Loucy (cell line): ENCODE data around the gene FAM219B.
"Not testable (repeated sequence)": the region's sequence is repeated elsewhere in the genome, so short reads cannot be mapped to it uniquely, and the experiment has no call there.

Source experiments
- H2AFZ ChIP-seq: fragments of 200-600 bp; sonication (generic); 2 replicates; pipeline ENCODE4 v1.6.0; 2016; ENCODE audit warnings: antibody characterized with exemption, mild to moderate bottlenecking, low read length, moderate library complexity
- H3F3A ChIP-seq: fragments of 200-600 bp; 2 replicates; pipeline ENCODE4 v1.6.0; 2016; ENCODE audit warnings: antibody characterized with exemption, low read depth, mild to moderate bottlenecking
- H3K27me3 ChIP-seq: fragments of 200-600 bp; sonication (generic); 2 replicates; pipeline ENCODE4 v1.6.1; 2014; ENCODE audit warnings: low read length, mild to moderate bottlenecking; ENCODE audit not compliant: insufficient read depth, poor library complexity, severe bottlenecking
- H3K36me3 ChIP-seq: fragments of 200-600 bp; sonication (generic); 2 replicates; pipeline ENCODE4 v1.6.1; 2016; ENCODE audit warnings: low read length; ENCODE audit not compliant: insufficient read depth
- H3K4me1 ChIP-seq: fragments of 200-600 bp; sonication (generic); 2 replicates; pipeline ENCODE4 v1.5.1; 2014; ENCODE audit warnings: low read length, mild to moderate bottlenecking; ENCODE audit not compliant: insufficient read depth, poor library complexity, severe bottlenecking
- H3K4me2 ChIP-seq: fragments of 200-600 bp; sonication (generic); 2 replicates; pipeline ENCODE4 v1.6.0; 2014; ENCODE audit warnings: antibody characterized with exemption, low read length, low read depth, mild to moderate bottlenecking; ENCODE audit not compliant: poor library complexity, severe bottlenecking
- H3K4me3 ChIP-seq: fragments of 200-600 bp; sonication (generic); 2 replicates; pipeline ENCODE4 v1.5.1; 2014; ENCODE audit warnings: low read length, mild to moderate bottlenecking, mixed read lengths; ENCODE audit not compliant: poor library complexity, severe bottlenecking
- H3K79me2 ChIP-seq: fragments of 200-600 bp; sonication (generic); 2 replicates; pipeline ENCODE4 v1.6.1; 2014; ENCODE audit warnings: low read length; ENCODE audit not compliant: insufficient read depth
- H3K9ac ChIP-seq: fragments of 200-600 bp; sonication (generic); 2 replicates; pipeline ENCODE4 v1.6.0; 2014; ENCODE audit warnings: mild to moderate bottlenecking, low read depth, low read length, moderate library complexity; ENCODE audit not compliant: poor library complexity, severe bottlenecking
- H3K9me2 ChIP-seq: fragments of 200-600 bp; sonication (generic); replicated peaks from 2 replicates; pipeline ENCODE4 v1.6.1; 2016; ENCODE audit warnings: low read depth, low read length, mixed read lengths
- H3K9me3 ChIP-seq: fragments of 200-600 bp; sonication (generic); 2 replicates; pipeline ENCODE4 v1.6.1; 2014; ENCODE audit warnings: mild to moderate bottlenecking, antibody characterized with exemption, low read length, low read depth; ENCODE audit not compliant: insufficient read depth
- H4K20me1 ChIP-seq: fragments of 200-600 bp; sonication (generic); 2 replicates; pipeline ENCODE4 v1.6.0; 2014; ENCODE audit warnings: antibody characterized with exemption, low read length, mild to moderate bottlenecking; ENCODE audit not compliant: insufficient read depth, poor library complexity, severe bottlenecking
- CTCF ChIP-seq: fragments of 200-600 bp; sonication (generic); conservative IDR thresholded peaks from 2 replicates; pipeline ENCODE4 v1.5.1; 2014; ENCODE audit warnings: mild to moderate bottlenecking, antibody characterized with exemption, low read length
- EZH2phosphoT487 ChIP-seq: fragments of 200-600 bp; IDR thresholded peaks from 2 replicates; pipeline ENCODE4 v1.6.1; 2018; ENCODE audit warnings: antibody characterized with exemption, mild to moderate bottlenecking, moderate library complexity, borderline replicate concordance

FAM219B gene

GRCh38 chr15:74920456-74920855, 13.8 kb upstream of the FAM219B start:
- H3K9me3 ChIP-seq, result no peaks in the 10 kb centered on the region
- no peaks in the 10 kb centered on the region for H3F3A ChIP-seq
- no peaks in the 10 kb centered on the region for H3K9me2 ChIP-seq
- no peaks in the 10 kb centered on the region for H3K27me3 ChIP-seq
- no peaks in the 10 kb centered on the region for H3K4me1 ChIP-seq
- no peak overlapping the region for H3K4me2 ChIP-seq
- no peak overlapping the region for H3K4me3 ChIP-seq
- peaks cover under 1% of the 10 kb centered on the region for H4K20me1 ChIP-seq
- H3K79me2 ChIP-seq, result no peaks in the 10 kb centered on the region
- TF ChIP-seq EZH2phosphoT487 (no peak), CTCF (no peak)
- no peak overlapping the region for H3K9ac ChIP-seq
- H2AFZ ChIP-seq, result no peak overlapping the region
- H3K36me3 ChIP-seq, result peaks cover 77% of the 10 kb centered on the region

- H3K79me2 ChIP-seq, result no peaks in the 10 kb centered on the region
- H3K9ac ChIP-seq, result no peak overlapping the region
- H4K20me1 ChIP-seq, result no peaks in the 10 kb centered on the region
- no peak overlapping the region for H3K4me2 ChIP-seq
- no peak overlapping the region for H3K4me3 ChIP-seq
- H3K9me2 ChIP-seq, result no peaks in the 10 kb centered on the region
- H3K36me3 ChIP-seq, result peaks cover 67% of the 10 kb centered on the region
- TF ChIP-seq EZH2phosphoT487 (no peak), CTCF (no peak)
- no peaks in the 10 kb centered on the region for H3K4me1 ChIP-seq
- no peak overlapping the region for H2AFZ ChIP-seq
- H3K27me3 ChIP-seq, result no peaks in the 10 kb centered on the region
- no peaks in the 10 kb centered on the region for H3F3A ChIP-seq
- no peaks in the 10 kb centered on the region for H3K9me3 ChIP-seq
These were observed 11.0 kb upstream of the FAM219B start for GRCh38 chr15:74917676-74918075.

DNA sequence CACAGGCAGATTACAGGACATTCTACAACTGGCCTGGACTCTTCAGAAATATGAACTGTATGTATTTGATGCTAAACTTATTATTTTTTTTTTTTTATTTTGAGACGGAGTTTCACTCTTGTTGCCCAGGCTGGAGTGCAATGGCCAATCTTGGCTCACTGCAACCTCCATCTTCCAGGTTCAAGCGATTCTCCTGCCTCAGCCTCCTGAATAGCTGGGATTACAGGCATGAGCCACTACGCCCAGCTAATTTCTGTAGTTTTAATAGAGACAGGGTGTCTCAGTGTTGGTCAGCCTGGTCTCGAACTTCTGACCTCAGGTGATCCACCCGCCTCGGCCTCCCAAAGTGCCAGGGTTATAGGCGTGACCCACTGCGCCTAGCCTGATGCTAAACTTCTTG, 7.1 kb upstream of the FAM219B start:
- not testable (repeated sequence) for H3K4me1 ChIP-seq, H4K20me1 ChIP-seq, H3K9me2 ChIP-seq, H3K4me2 ChIP-seq, H3K9ac ChIP-seq, H3K79me2 ChIP-seq, H3K27me3 ChIP-seq, H2AFZ ChIP-seq, H3F3A ChIP-seq, H3K9me3 ChIP-seq, H3K4me3 ChIP-seq
- H3K36me3 ChIP-seq, result peaks cover 32% of the 10 kb centered on the region; the same call in 1 of the 2 replicates

DNA sequence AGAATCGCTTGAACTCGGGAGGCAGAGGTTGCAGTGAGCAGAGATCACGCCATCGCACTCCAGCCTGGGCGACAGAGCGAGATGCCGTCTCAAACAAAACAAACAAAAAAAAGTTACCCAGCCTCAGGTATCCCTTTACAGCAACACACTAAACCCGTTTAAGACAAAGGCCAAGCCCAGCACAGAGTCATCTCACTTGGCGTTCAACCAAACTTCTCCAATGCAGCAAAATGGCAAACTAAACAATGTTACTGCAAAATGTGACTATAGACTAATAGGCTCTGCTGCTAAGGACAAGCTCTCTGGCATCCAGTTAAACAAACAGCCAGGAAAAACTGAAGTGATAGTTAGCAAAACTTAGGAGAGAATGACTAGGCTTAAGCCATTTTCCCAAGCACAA, 6.4 kb upstream of the FAM219B start:
- Histone ChIP-seq H2AFZ (no peak overlapping the region), H3K4me3 (no peak overlapping the region), H3K9ac (no peak overlapping the region), H3K9me3 (no peaks in the 10 kb centered on the region), H3K4me1 (no peaks in the 10 kb centered on the region), H3K36me3 (peaks cover 25% of the 10 kb centered on the region; the same call in 1 of the 2 replicates), H3K4me2 (no peak overlapping the region), H3K27me3 (no peaks in the 10 kb centered on the region), H4K20me1 (no peaks in the 10 kb centered on the region), H3F3A (no peaks in the 10 kb centered on the region), H3K79me2 (no peaks in the 10 kb centered on the region), H3K9me2 (no peaks in the 10 kb centered on the region)
- TF ChIP-seq CTCF (no peak), EZH2phosphoT487 (no peak)
